ENCODE results near the gene RYR1.

DNA sequence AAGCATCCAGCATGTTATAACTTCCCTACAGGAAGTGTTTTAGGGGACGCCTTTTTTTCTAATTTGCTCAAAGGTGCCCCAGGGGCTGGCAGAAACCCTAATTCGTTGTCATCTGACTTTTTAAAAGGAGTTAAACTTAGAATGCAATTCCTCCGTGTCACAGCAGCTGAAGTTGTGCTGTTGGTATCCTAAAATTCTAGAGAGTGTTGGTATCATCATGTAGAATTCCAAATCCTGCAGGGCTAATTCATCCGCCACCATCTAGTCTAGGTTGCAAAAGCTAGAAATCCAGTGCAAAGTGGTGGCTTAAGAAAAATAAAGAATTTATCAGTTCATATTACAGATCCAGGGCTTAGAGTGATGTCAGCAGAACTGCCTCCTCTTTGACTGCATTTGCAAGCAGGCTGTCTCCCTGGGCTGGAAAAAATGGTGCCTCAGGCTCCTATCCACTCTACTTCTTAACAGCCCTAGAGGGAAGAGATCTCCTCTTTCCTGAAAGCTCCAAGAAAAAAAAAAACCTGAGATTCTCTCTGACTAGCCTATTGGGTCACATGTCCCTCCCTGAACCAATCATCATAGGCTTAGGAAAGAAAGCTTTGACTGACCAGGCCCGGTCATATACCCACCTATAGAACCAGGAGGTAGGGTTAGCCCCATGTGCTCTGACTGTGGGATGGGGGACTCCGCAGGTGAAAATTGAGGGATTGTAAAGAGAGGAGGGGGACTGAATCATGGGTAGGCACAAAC, 111.3 kb downstream of the RYR1 start:
- TF ChIP-seq, protein P1, sequence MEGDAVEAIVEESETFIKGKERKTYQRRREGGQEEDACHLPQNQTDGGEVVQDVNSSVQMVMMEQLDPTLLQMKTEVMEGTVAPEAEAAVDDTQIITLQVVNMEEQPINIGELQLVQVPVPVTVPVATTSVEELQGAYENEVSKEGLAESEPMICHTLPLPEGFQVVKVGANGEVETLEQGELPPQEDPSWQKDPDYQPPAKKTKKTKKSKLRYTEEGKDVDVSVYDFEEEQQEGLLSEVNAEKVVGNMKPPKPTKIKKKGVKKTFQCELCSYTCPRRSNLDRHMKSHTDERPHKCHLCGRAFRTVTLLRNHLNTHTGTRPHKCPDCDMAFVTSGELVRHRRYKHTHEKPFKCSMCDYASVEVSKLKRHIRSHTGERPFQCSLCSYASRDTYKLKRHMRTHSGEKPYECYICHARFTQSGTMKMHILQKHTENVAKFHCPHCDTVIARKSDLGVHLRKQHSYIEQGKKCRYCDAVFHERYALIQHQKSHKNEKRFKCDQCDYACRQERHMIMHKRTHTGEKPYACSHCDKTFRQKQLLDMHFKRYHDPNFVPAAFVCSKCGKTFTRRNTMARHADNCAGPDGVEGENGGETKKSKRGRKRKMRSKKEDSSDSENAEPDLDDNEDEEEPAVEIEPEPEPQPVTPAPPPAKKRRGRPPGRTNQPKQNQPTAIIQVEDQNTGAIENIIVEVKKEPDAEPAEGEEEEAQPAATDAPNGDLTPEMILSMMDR (IDR thresholded peaks at IDR 0.05; ENCODE audit: low read depth, low read length) = no peak
- TF ChIP-seq EZH2phosphoT487 (IDR thresholded peaks at IDR 0.05; ENCODE audit: low read depth) = no peak

Data from OCI-LY3 (cell line).